ENCODE data around the gene CDH13.

GRCh38 chr16:82769845-82770244, 143.1 kb downstream of the CDH13 start:
- no peak for TF ChIP-seq CTCF (conservative IDR thresholded peaks at IDR 0.05; ENCODE audit: low read depth in 2 of 2)
- TF ChIP-seq JUNB (IDR thresholded peaks at IDR 0.05; ENCODE audit: unreplicated experiment) = no peak
- TF ChIP-seq REST (IDR thresholded peaks at IDR 0.05; ENCODE audit: unreplicated experiment) = no peak
- no peak for TF ChIP-seq EZH2 (IDR thresholded peaks at IDR 0.05; ENCODE audit: low read depth, unreplicated experiment)
- no peak for TF ChIP-seq EZH2phosphoT487 (IDR thresholded peaks at IDR 0.05; ENCODE audit: unreplicated experiment)
- no peak for TF ChIP-seq ZNF114 (CRISPR knock-in tag; IDR thresholded peaks at IDR 0.05)
- TF ChIP-seq POLR2AphosphoS5 (IDR thresholded peaks at IDR 0.05; ENCODE audit: low read depth) = no peak
- TF ChIP-seq ETS1 (IDR thresholded peaks at IDR 0.05) = no peak
- no peak for TF ChIP-seq CREB1 (CRISPR knock-in tag; IDR thresholded peaks at IDR 0.05; ENCODE audit: low read depth)
- TF ChIP-seq NANOG (IDR thresholded peaks at IDR 0.05; ENCODE audit: borderline replicate concordance) = no peak
- no peak for TF ChIP-seq ZNF331 (CRISPR knock-in tag; IDR thresholded peaks at IDR 0.05; ENCODE audit: low read depth)
- no peak for TF ChIP-seq ZNF462 (CRISPR knock-in tag; IDR thresholded peaks at IDR 0.05)
- no peak for TF ChIP-seq STAT1 (IDR thresholded peaks at IDR 0.05; ENCODE audit: unreplicated experiment)

Measured in GM23338 (cell line).